GM18868 (cell line): ENCODE data around the gene IFFO2.

ENCODE experiments used
- ATAC-seq: cut with Tn5 transposase; IDR thresholded peaks from one replicate; pipeline ENCODE4 v1.9.1; 2021; ENCODE audit warnings: mild to moderate bottlenecking, moderate library complexity; ENCODE audit not compliant: unreplicated experiment

Gene IFFO2

DNA sequence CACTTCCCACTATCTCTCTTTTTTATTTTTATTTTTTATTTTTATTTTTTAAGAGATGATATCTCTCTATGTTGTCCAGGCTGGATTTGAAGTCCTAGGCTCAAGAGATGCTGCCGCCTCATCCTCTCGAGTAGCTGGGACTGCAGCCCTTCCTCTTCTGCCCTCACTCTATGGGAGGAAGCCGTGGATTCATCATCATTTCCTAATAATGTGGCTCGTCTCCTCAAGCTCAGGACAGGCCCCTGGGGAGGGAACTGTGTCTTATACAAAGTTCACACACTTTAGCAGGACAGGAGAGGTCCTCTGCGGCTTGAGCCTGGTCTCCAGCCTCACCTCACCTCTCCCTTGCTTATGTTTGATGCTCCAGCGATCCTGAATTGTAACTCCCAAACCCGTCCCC is 16.5 kb upstream of the IFFO2 start:
- ATAC-seq, result no peak

DNA sequence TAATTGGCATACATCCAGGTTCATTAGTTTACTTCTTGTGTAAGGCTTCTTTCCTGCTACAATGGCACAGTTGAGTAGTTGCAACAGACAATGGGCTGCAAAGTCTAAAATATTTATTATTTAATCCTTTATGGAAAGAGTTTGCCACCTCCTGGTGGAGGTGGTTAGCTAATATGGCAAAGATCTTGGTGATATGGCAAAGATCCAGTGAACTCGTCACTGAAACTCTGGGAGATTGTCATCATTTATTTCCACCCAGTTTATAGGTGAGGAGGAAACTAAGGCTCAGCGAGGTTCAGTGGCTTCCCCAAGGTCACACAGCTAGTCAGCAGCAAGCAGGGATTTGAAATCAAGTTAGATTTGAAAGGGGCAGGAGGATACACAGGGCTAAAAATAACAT is 16.1 kb upstream of the IFFO2 start:
- no peak for ATAC-seq

DNA sequence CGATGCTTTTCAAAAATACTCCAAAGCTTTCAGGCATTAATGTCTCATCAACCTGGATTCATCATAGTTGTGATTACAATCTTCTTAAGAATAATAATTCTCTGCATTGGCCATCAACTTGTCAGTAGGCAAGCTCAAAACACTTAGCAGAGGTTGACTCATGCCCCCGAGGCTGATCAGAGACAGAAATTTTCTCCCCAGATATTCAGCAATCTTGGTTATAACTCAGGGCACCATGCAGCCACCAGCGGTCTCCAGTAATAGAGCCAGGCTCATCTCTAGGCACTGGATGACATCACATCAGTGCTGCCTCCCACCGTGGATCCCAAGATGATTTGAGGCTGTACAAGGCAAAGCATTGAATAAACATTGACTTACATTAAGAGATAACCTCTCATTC is 14.3 kb upstream of the IFFO2 start:
- no peak for ATAC-seq

DNA sequence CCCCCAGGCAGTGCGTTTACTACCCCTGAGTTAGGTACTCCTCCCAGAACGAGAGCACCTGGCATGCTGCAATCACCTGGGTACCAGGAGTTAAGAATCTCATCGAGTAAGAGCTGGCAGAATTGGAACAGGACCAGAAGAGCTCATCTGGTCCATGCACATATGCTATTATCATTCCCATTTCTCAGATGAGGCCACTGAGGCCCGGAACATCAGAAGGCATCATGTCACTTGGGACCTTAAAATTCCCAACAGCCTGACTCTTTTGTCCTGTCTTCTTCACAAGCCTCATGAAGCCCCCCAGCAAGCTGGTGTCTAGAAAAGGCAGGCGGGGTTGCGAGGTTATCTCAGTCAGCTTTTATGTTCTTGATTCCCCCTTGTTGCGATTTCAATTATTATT is 13.9 kb upstream of the IFFO2 start:
- no peak for ATAC-seq

DNA sequence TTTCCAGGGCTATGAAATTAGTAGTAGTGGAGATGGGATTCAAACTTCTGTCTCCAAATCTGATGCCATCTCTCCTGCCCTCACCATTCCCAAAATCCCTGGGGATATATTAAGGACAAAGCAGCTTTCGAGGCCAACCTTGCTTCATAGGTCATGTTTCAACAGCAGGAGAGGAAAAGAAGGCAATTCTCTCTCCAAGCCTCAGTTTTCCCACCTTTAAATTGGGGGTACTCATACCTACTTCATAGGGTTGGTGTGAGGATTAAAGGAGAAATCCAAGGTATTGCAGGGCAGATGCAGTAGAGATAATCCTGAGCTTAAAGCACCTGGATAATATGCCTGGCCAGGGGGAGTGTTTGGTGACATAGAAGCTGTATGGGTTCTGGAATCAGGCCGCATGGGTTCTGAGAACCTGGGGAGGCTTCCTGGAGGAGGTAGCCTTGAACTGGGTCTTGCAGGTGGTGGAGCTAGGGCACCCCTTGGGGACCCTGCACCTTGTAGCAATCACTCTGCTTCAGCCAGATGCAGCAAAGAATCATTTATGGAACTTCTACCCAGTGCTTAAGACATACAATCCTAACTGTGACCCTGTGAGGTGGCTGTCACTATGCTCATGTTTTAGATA is 10.7 kb upstream of the IFFO2 start:
- ATAC-seq, result no peak

DNA sequence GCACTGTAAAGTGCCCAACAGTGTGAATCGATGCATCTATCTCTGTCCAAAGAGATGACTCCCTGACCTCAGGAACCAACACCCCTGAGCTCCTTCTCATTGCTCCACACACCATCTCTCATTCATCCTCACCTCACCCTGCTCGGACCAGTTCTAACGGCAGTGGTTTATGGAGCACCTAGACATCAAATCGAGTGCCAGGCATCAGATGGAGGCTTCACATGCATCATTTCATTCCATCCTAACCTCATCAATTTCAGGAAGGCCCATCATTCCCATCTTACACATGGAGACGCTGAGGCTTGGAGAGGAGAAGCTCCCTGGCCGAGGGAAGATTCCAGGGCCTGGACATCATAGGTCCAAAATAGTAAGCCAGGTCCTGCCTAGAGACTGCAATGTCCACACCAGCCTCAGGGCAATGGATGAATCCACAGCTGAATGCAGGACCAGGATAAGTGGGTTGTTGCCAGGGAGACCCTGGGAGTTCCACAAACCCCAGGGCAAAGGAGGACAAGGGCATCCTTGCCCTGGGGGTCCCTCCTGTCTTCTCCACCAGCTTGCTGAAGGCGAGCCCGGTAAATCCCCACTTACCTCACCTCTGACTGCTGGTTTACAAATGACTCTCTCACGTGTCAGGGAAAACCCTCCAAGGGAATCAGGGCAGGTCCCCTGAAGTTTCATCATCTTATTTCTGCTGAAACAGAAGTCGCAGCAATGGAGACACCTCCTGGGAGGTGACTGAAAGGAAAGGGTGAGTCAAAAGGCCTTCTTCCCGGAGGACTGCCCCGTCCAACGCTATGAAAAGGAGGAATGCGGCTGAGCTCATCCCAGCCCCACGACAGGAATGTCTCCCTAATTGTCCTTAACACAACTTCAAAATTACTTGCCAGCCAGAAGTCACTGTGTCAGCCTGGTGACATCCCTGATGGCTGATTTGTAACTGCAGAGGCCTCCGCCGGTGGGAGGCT is 9.0 kb upstream of the IFFO2 start:
- no peak for ATAC-seq

DNA sequence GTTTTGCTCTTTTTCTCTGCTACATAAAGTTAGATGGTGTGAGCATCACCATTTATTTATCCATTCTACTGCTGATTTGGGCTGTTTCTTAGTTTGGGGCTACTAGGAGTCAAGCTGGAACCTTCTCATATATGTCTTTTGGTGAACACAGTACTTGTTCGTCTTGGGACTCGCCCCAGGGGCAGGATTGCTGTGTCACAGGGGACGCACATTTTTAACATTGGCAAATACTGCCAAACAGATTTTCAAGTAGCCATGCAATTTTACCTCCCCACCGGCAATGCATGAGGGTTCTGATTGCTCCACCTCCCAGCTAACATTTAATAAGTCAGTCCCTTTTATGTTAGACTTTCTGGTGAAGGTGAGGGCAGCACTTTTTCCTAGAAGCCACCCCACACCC is 7.5 kb upstream of the IFFO2 start:
- ATAC-seq, result no peak

DNA sequence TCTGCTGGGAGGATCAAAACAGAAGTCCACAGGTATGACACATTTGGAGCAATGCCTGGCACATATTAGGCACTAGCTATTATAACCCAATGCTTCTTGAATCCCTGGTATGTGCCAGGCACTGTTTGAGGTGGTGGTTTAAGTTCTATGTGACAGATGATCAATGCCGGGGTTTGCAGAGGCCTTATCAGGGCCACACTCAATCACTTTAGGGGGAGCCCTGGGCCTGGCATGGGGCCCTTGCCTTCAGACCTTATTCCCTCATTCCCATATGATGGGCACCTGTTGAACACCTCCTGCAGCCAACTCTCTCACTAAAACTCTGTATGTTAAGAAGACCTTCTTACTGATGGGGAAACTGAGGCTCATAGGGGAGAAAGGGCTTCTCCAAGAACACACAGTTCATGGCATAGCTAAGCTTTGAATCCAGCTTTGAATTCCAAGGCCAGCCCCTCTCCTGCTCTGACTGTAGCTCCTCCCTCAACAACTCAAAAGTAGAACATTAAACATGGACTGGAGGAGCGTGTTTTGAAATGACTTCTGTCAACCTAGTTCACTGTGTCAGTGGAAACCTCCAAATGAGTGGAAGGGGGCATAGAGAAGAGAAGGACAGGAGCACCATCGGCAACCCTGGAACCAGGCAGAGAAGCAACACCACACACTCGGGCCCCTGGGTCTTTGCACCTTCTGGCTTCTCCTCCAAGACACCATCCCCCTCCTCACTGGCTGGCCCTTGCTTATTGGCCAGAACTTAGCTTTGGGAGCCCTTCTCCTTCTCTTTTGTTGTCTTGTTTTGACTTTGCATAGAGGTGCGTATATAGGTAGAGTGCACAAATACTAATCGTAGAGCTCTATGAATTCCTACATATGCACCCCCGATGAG is 6.6 kb upstream of the IFFO2 start:
- no peak for ATAC-seq

DNA sequence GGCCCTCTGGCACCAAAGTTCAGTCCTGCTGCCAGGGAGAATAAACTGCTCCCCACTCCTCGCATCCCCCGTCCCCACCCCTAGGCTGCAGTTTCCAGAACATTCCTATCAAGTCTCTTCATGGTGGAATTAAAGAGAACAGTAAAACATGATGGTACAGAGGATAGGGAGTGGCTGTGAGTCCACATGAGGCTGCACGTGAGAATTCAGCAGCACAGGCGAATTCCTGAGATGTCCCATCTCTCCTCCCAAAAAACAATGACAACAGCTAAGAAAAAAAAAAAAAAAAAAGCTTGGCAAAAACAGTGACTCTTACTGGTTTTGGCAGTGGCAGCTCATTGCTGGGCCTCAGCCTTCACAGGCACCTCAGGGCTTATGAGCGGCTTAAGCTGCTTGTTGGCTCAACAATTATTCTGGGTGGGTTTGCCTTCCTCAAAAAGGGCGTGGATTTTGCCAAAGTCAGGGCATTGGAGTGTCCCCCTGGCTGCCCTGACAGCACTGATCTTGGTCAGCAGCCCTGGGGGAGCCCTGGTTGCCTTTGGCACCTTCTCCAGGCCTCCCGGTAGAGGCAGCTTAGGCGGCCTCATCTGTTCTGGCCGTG is 5.7 kb upstream of the IFFO2 start:
- ATAC-seq, result no peak

DNA sequence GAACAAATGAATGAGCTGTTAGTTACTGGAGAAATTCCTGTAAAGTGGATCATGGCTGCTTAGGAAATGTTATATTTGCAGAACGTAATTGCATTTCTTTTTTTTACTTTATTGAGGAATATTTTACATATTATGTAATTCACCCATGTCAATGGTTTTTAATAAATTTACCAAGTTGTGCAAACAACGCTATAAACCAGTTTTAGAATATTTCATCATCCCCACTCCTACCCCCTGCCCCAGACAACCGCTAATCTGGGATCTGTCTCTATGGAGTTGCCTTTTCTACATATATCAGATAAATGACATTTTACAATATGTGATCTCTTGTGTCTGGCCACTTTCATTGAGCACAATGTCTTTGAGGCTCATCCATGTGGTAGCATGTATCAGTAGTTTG is 4.3 kb upstream of the IFFO2 start:
- no peak for ATAC-seq

DNA sequence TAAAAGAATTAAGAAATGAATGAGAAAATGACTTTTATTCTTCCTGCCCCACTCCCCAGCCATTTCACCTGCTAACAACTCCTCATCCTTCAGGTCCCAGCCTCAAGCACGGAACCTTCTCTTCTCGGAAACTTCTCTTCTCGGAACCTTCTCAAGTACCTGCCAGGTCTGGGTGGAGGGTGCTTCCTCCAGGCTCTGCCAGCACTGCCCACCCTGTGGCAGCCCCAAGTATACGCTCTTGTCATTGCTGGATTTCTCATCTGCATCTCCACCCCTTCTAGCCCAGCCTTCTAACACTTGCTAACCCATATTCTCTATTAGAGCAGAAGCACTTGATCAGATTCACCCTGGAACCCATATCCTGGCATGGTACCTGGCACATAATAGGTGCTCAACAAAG is 3.9 kb upstream of the IFFO2 start:
- ATAC-seq, result no peak

DNA sequence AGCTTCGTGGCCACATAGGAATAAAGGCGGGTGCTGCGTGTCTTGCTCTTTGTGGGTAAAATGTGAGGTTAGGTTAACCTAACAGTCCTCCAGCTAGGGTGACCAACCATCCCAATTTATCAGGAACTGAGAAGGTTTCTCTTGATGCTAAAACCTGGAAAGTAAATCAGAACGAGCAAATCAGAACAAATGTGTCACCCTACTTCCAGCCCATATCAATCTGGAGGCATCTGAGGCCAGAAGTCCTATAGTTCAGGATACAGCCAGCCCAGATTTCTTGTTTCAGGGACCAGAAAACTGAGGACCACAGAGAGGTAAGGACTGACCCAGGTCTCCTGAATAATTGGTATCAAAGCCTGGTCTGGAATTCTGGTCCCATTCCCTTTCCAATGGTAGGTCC is 3.1 kb upstream of the IFFO2 start:
- ATAC-seq, result no peak

DNA sequence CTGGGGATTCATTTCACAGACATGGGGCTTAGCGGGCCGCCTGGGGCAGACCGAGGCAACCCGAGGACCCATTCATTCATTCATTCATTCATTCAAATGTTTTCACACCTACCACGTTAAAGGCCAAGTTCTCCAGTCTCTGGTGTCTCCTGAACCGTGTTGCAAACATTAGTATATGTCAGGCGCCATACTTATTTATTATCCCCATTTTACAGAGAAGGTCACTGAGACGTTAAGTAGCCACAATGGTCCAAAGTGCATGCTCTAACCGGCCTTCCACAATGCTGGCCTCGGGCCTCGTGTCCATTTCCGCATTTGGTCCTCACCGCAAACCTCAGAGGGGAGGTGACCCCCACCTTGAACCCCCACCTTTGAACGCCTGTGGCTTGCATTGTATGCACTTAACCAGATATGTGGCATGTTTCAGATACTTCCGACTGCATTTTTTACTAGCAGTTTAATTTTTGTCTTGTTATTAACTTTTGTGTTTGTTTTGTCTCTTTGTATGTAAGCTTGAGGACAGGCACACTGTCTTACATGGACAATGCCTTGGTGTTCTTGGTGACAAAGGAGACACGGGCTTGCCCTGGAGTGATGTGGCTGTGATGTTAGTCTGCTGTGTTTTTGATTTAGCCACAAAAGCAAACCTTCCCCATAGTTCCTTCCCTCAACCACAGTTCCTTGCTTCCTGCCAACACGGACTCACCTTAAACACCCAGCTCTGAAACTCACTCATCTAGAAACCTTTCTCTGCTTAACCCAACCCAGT is 1.2 kb upstream of the IFFO2 start:
- ATAC-seq, result no peak

DNA sequence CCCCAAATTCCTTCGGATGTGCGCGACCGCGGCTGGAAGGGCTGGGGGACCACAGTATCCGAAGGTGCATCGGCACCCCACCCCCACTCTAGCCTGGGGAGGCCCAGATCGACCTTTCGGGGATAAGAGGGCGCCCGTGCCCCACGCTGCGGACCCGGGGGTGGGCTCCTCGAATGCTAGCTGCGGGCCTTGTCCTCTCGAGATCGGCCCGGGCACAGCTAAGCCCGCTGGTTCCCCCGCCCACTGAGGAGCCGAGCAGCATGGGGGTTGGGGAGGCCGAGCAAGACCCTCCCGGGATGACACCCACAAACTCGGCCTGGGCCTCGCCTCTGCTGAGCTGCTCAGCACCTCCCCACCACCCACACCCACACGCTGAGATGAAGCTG is 653 bp upstream of the IFFO2 start:
- no peak for ATAC-seq

DNA sequence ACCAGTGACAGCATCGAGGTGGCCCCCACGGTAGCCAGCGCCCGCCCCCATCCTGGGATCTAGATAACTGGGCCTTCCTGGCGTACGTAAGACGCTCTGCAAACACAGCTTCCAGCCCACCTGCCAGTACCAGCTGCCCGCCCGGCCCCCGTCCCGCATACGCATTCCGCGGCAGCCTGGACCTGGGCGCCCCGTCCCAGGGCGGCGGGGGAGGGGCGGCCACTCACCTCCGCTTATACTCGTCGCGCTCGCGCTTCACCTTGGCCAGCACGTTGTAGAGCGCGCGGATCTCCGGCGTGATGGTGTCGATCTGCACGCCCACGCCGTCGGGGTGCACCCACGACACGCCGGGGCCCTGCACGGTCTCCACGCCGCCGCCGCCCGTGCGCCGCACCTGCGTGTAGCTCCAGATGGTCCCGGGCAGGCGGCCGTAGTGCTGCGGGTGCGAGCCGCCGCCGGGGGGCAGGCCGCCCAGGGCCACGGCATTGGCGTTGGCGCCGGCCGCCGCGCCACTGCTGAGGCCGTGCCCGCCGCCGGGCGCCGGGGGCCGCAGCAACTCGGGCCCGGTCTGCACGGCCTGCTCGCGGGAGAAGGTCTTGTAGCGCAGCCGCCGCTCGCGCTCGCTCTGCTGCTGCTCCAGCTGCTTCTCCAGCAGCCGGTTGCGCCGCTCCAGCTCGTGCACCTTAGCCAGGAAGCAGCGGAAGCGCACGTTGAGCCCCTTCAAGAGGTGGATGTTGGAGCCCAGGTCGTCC is 859 bp downstream of the IFFO2 start:
- no peak for ATAC-seq

DNA sequence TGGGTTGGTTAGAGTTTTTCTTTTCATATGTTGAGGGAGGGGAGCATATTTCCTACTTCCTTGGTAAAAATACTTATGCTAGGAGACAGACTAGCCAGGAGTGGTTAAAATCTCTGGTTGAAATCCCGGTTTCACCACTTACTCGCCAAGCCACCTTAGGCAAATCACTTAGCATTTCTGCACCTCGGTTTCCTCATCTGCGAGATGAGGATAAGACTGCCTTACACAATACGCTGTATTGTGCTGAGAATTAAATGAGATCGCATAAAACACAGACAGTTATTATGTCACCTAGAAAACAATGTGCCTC is 1.4 kb downstream of the IFFO2 start:
- ATAC-seq, result no peak

DNA sequence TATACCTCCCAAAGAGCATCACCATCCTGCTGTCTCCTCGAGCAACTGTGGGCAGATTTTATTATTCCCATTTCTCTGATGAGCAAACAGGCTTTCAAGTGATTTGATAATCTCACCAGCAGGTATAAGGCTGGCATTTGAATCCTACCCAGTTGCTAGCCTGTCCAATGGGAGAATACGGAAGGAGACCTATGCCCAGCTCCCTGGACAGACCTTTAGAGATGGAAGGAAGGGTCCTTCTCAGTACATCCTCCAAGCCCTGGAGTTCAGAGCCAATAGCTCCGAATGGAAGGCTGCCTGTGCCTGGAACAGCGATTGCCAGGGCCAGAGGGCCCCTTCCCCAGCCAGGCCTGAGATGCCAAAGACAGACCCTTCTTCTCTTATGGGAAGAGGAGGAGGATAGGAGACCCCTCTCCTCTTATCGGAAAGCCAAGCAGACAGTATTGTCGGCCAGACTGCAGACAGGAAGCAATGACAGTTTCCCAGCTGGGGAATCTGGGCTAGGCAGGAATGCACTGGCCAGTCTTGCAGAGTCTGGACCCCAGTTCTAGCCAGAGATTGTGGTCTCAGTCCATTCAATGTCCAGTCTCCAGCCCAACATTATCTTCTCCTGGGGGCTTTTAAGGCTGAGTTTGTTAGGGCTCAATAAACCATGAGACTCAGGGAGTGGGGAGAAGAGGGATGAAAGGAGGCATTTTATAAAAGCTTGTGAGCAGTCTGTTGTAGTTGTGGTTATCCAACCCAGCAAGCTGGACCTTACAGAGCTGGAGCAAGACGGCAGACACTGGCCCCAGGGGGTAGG is 2.0 kb downstream of the IFFO2 start:
- ATAC-seq, result no peak

DNA sequence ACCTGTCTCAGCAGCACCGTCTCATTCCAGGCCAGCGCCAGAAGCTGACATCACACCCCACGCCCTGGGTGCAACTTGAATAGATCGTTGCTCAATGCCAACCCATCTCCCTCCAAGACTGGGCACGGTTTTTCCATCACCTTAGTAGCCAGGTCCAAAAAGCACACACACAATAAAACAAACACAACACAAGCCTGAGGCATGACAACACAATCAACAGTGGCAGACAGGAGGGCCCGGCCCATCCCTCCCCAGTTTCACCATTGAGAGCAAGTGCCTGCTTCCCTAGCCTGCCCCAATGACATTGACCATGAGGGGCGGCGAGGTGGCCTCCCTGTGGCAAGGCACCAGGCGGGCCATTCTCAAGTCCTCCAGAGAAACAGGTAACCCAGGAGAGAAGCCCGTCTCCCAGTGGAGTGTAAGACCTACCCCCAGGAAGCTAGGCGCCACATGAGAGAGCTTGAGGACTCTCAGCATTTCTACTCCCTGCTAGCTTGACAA is 2.7 kb downstream of the IFFO2 start:
- ATAC-seq, result no peak
